ENCODE results near the gene RDH8.

Gene RDH8

GRCh38 chr19:9991425-9992191 is 21.7 kb upstream of the RDH8 start:
- no peak overlapping the region for H3K23ac ChIP-seq (ENCODE audit: low read length in 2 of 2)
- no peak overlapping the region for H2BK120ac ChIP-seq (ENCODE audit: low read depth, low read length)

GRCh38 chr19:9995084-9995483 is 18.2 kb upstream of the RDH8 start:
- H3K4me3 ChIP-seq (ENCODE audit: insufficient read depth in 1 of 2, low read depth in 1 of 2, low read length in 2 of 2), result no peak overlapping the region
- no peaks in the 10 kb centered on the region for H3K79me1 ChIP-seq (replicated peaks; ENCODE audit: low read length, poor library complexity, severe bottlenecking)
- no peak overlapping the region for H3K9ac ChIP-seq (ENCODE audit: low read length)
- 89% methylated on average over 7 of the region's 8 CpGs for WGBS
- H2BK120ac ChIP-seq (ENCODE audit: low read depth, low read length), result no peak overlapping the region
- H3K4ac ChIP-seq (ENCODE audit: low read depth in 1 of 2, low read length in 2 of 2), result no peak overlapping the region
- no peak overlapping the region for H4K8ac ChIP-seq (ENCODE audit: low read length)
- no peak overlapping the region for H3K18ac ChIP-seq (ENCODE audit: low read depth in 1 of 2, low read length in 2 of 2)
- peaks cover 0 to 67% of the 10 kb centered on the region in 2 experiments for H3K36me3 ChIP-seq (ENCODE audit: control insufficient read depth in 1 of 2, insufficient read depth in 2 of 2, low read depth in 1 of 2, low read length in 2 of 2)
- no peak overlapping the region for H2BK12ac ChIP-seq (ENCODE audit: low read length in 2 of 2)
- no peak overlapping the region for H4K91ac ChIP-seq (ENCODE audit: low read length)
- no peak overlapping the region for H2AK5ac ChIP-seq (ENCODE audit: low read length, severe bottlenecking)
- H3K23ac ChIP-seq (ENCODE audit: low read length in 2 of 2), result no peak overlapping the region
- no peak overlapping the region for H2BK5ac ChIP-seq (ENCODE audit: low read depth, low read length, poor library complexity, severe bottlenecking)
- no peak for DNase-seq
- H3K4me2 ChIP-seq (ENCODE audit: low read length, poor library complexity, severe bottlenecking), result no peak overlapping the region
- no peak overlapping the region for H3K14ac ChIP-seq (ENCODE audit: low read length in 2 of 2)
- no peaks in the 10 kb centered on the region for H3K4me1 ChIP-seq (ENCODE audit: control insufficient read depth, insufficient read depth, low read depth, low read length)
- peaks cover 0 to 20% of the 10 kb centered on the region in 2 experiments for H3K27me3 ChIP-seq (ENCODE audit: control insufficient read depth in 1 of 2, insufficient read depth in 1 of 2, low read length in 2 of 2)
- H2BK15ac ChIP-seq (ENCODE audit: low read depth, poor library complexity, severe bottlenecking), result no peak overlapping the region
- H3K27ac ChIP-seq (ENCODE audit: low read length, poor library complexity, severe bottlenecking), result no peak overlapping the region
- no peak overlapping the region for H2AFZ ChIP-seq (ENCODE audit: low read depth, low read length)
- no peaks in the 10 kb centered on the region for H3K9me3 ChIP-seq (ENCODE audit: control insufficient read depth, low read length)

More at GRCh38 chr19:9991425-9992191, 21.7 kb upstream of the RDH8 start:
- H3K27ac ChIP-seq (ENCODE audit: low read length, poor library complexity, severe bottlenecking), result no peak overlapping the region
- no peak overlapping the region for H2BK15ac ChIP-seq (ENCODE audit: low read depth, poor library complexity, severe bottlenecking)
- 71% methylated on average over 11 of the region's 11 CpGs for WGBS
- H2AFZ ChIP-seq (ENCODE audit: low read depth, low read length), result no peak overlapping the region
- peaks cover 0 to 63% of the 10 kb centered on the region in 2 experiments for H3K36me3 ChIP-seq (ENCODE audit: control insufficient read depth in 1 of 2, insufficient read depth in 2 of 2, low read depth in 1 of 2, low read length in 2 of 2)
- no peak overlapping the region for H3K4me3 ChIP-seq (ENCODE audit: insufficient read depth in 1 of 2, low read depth in 1 of 2, low read length in 2 of 2)
- no peak overlapping the region for H2AK5ac ChIP-seq (ENCODE audit: low read length, severe bottlenecking)
- H3K4ac ChIP-seq (ENCODE audit: low read depth in 1 of 2, low read length in 2 of 2), result no peak overlapping the region
- H3K18ac ChIP-seq (ENCODE audit: low read depth in 1 of 2, low read length in 2 of 2), result no peak overlapping the region
- no peak overlapping the region for H3K9ac ChIP-seq (ENCODE audit: low read length)
- H3K27me3 ChIP-seq (ENCODE audit: control insufficient read depth in 1 of 2, insufficient read depth in 1 of 2, low read length in 2 of 2), result peaks cover 0 to 8% of the 10 kb centered on the region in 2 experiments
- no peaks in the 10 kb centered on the region for H3K79me1 ChIP-seq (replicated peaks; ENCODE audit: low read length, poor library complexity, severe bottlenecking)
- no peak overlapping the region for H2BK12ac ChIP-seq (ENCODE audit: low read length in 2 of 2)
- H3K4me2 ChIP-seq (ENCODE audit: low read length, poor library complexity, severe bottlenecking), result no peak overlapping the region
- no peak overlapping the region for H3K14ac ChIP-seq (ENCODE audit: low read length in 2 of 2)
- no peak overlapping the region for H2BK5ac ChIP-seq (ENCODE audit: low read depth, low read length, poor library complexity, severe bottlenecking)
- no peaks in the 10 kb centered on the region for H3K9me3 ChIP-seq (ENCODE audit: control insufficient read depth, low read length)
- no peak overlapping the region for H4K8ac ChIP-seq (ENCODE audit: low read length)
- no peaks in the 10 kb centered on the region for H3K4me1 ChIP-seq (ENCODE audit: control insufficient read depth, insufficient read depth, low read depth, low read length)
- no peak for DNase-seq
- no peak overlapping the region for H4K91ac ChIP-seq (ENCODE audit: low read length)

DNA sequence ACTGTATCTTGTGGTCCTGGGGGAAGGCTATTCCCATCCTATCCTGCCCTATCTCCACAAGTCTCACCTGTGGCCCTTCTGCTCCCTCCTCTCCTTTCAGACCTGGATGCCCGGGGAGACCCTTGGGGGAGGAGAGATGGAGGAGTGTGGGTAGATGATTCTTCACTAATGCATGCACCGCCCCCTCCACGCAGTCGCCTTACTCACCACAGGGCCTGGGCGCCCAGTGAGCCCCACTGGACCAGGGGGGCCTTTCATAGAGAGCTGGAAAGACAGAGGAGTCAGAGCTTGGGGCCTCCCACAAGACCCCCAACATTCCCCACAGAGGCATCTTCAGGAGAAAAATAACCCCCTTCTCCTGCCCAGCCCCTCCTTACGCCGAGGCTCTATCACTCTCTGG is 17.3 kb upstream of the RDH8 start:
- no peak overlapping the region for H2BK12ac ChIP-seq (ENCODE audit: low read length in 2 of 2)
- H3K9me3 ChIP-seq (ENCODE audit: control insufficient read depth, low read length), result no peaks in the 10 kb centered on the region
- H3K36me3 ChIP-seq (ENCODE audit: control insufficient read depth in 1 of 2, insufficient read depth in 2 of 2, low read depth in 1 of 2, low read length in 2 of 2), result peaks cover 0 to 64% of the 10 kb centered on the region in 2 experiments
- no peak overlapping the region for H3K23ac ChIP-seq (ENCODE audit: low read length in 2 of 2)
- H4K91ac ChIP-seq (ENCODE audit: low read length), result no peak overlapping the region
- H3K79me1 ChIP-seq (replicated peaks; ENCODE audit: low read length, poor library complexity, severe bottlenecking), result no peaks in the 10 kb centered on the region
- H3K27ac ChIP-seq (ENCODE audit: low read length, poor library complexity, severe bottlenecking), result no peak overlapping the region
- no peak overlapping the region for H2BK120ac ChIP-seq (ENCODE audit: low read depth, low read length)
- H3K18ac ChIP-seq (ENCODE audit: low read depth in 1 of 2, low read length in 2 of 2), result no peak overlapping the region
- H3K14ac ChIP-seq (ENCODE audit: low read length in 2 of 2), result no peak overlapping the region
- H3K4ac ChIP-seq (ENCODE audit: low read depth in 1 of 2, low read length in 2 of 2), result no peak overlapping the region
- H3K27me3 ChIP-seq (ENCODE audit: control insufficient read depth in 1 of 2, insufficient read depth in 1 of 2, low read length in 2 of 2), result peaks cover 0 to 20% of the 10 kb centered on the region in 2 experiments
- H2AFZ ChIP-seq (ENCODE audit: low read depth, low read length), result no peak overlapping the region
- no peak overlapping the region for H3K9ac ChIP-seq (ENCODE audit: low read length)
- no peak overlapping the region for H2AK5ac ChIP-seq (ENCODE audit: low read length, severe bottlenecking)
- H2BK5ac ChIP-seq (ENCODE audit: low read depth, low read length, poor library complexity, severe bottlenecking), result no peak overlapping the region
- no peak overlapping the region for H4K8ac ChIP-seq (ENCODE audit: low read length)
- WGBS, result 90% methylated on average over 6 of the region's 7 CpGs
- no peak for DNase-seq
- H3K4me1 ChIP-seq (ENCODE audit: control insufficient read depth, insufficient read depth, low read depth, low read length), result no peaks in the 10 kb centered on the region
- no peak overlapping the region for H2BK15ac ChIP-seq (ENCODE audit: low read depth, poor library complexity, severe bottlenecking)
- no peak overlapping the region for H3K4me2 ChIP-seq (ENCODE audit: low read length, poor library complexity, severe bottlenecking)
- H3K4me3 ChIP-seq (ENCODE audit: insufficient read depth in 1 of 2, low read depth in 1 of 2, low read length in 2 of 2), result no peak overlapping the region

DNA sequence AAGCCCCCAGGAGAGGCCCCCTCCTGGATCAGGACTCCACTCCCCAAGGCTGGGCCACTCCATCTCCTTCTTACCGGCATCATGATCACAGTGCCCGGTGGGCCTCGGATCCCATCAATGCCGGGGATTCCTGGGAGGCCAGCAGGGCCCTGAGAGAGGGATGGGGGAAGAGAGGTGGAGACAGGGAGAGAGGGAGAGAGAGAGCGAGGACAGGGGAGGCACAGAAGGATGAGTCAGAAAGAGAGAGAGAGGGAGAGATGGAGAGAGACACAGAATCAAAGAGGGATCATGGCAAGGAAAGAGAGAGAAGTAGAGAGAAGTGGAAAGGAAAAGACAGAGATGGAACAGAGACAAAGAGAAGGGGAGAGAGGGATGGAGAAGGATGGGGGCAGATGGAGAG is 16.7 kb upstream of the RDH8 start:
- Histone ChIP-seq H3K79me1 (replicated peaks; ENCODE audit: low read length, poor library complexity, severe bottlenecking) (no peaks in the 10 kb centered on the region), H3K9me3 (ENCODE audit: control insufficient read depth, low read length) (no peaks in the 10 kb centered on the region), H2BK12ac (ENCODE audit: low read length in 2 of 2) (no peak overlapping the region), H3K23ac (ENCODE audit: low read length in 2 of 2) (no peak overlapping the region), H4K8ac (ENCODE audit: low read length) (no peak overlapping the region), H3K36me3 (ENCODE audit: control insufficient read depth in 1 of 2, insufficient read depth in 2 of 2, low read depth in 1 of 2, low read length in 2 of 2) (peaks cover 0 to 59% of the 10 kb centered on the region in 2 experiments), H3K4ac (ENCODE audit: low read depth in 1 of 2, low read length in 2 of 2) (no peak overlapping the region), H3K18ac (ENCODE audit: low read depth in 1 of 2, low read length in 2 of 2) (no peak overlapping the region), H3K4me1 (ENCODE audit: control insufficient read depth, insufficient read depth, low read depth, low read length) (no peaks in the 10 kb centered on the region), H3K27ac (ENCODE audit: low read length, poor library complexity, severe bottlenecking) (no peak overlapping the region), H3K14ac (ENCODE audit: low read length in 2 of 2) (no peak overlapping the region), H3K4me2 (ENCODE audit: low read length, poor library complexity, severe bottlenecking) (no peak overlapping the region), H2BK5ac (ENCODE audit: low read depth, low read length, poor library complexity, severe bottlenecking) (no peak overlapping the region), H2AFZ (ENCODE audit: low read depth, low read length) (no peak overlapping the region), H2BK15ac (ENCODE audit: low read depth, poor library complexity, severe bottlenecking) (no peak overlapping the region), H3K27me3 (ENCODE audit: control insufficient read depth in 1 of 2, insufficient read depth in 1 of 2, low read length in 2 of 2) (peaks cover 0 to 14% of the 10 kb centered on the region in 2 experiments), H2AK5ac (ENCODE audit: low read length, severe bottlenecking) (no peak overlapping the region), H3K9ac (ENCODE audit: low read length) (peak overlapping the region; percentile 5), H4K91ac (ENCODE audit: low read length) (no peak overlapping the region), H3K4me3 (ENCODE audit: insufficient read depth in 1 of 2, low read depth in 1 of 2, low read length in 2 of 2) (no peak overlapping the region), H2BK120ac (ENCODE audit: low read depth, low read length) (no peak overlapping the region)
- WGBS, result 81% methylated on average over 5 of the region's 5 CpGs
- DNase-seq, result no peak

All from mesenchymal stem cell (in vitro differentiated cells and primary cell).